Breast epithelium (tissue), 4 donors: ENCODE results near the gene SLC66A2. TPM values are rescaled to one million over a fixed set of nuclear protein-coding genes. Genes with fewer than 3 reads are reported as not detected.

Experiments used
- DNase-seq, 2 donors: peaks; one replicate each; pipeline ENCODE4 v3.0.0-alpha.2; 2019; ENCODE audit warnings: low spot score in 2 of 2
- H3K27ac ChIP-seq, 2 donors: fragments of 200-600 bp; sonication (generic) in 1 of 2; one replicate each; pipeline ENCODE4 v1.5.1; 2016 to 2019; ENCODE audit warnings: mild to moderate bottlenecking in 1 of 2
- H3K27me3 ChIP-seq, 2 donors: fragments of 200-600 bp; sonication (generic) in 1 of 2; one replicate each; pipeline versions ENCODE4 v1.5.1 to v1.6.0; 2017 to 2019; ENCODE audit warnings: control low read depth in 1 of 2, mild to moderate bottlenecking in 1 of 2
- H3K36me3 ChIP-seq: fragments of 200-600 bp; one replicate; pipeline ENCODE4 v1.5.1; 2019
- H3K4me1 ChIP-seq, 2 donors: fragments of 200-600 bp; sonication (generic); one replicate each; pipeline ENCODE4 v1.5.1; 2016 to 2019; ENCODE audit warnings: control low read depth in 1 of 2
- H3K4me3 ChIP-seq, 3 donors: fragments of 200-600 bp; sonication (generic); 1 replicate in 2 of 3; 2 replicates in 1 of 3; pipeline ENCODE4 v1.5.1; 2016 to 2019; ENCODE audit warnings: mild to moderate bottlenecking in 3 of 3, moderate library complexity in 2 of 3
- H3K9me3 ChIP-seq, 2 donors: fragments of 200-600 bp; sonication (generic) in 1 of 2; one replicate each; pipeline ENCODE4 v1.5.1; 2016 to 2019; ENCODE audit warnings: control low read depth in 1 of 2
- CTCF ChIP-seq, 3 donors: fragments of 450-650 bp; IDR thresholded peaks; one replicate each; pipeline ENCODE4 v1.5.1; 2016 to 2017; ENCODE audit warnings: antibody characterized with exemption in 3 of 3, mild to moderate bottlenecking in 3 of 3, moderate library complexity in 3 of 3
- POLR2A ChIP-seq: fragments of 450-650 bp; IDR thresholded peaks from one replicate; pipeline ENCODE4 v1.6.1; 2016; ENCODE audit warnings: antibody characterized with exemption, mild to moderate bottlenecking, moderate library complexity
- POLR2AphosphoS5 ChIP-seq, 3 donors: sonication (generic); formaldehyde crosslinking; IDR thresholded peaks; one replicate each; pipeline ENCODE4 v1.6.1; 2017; ENCODE audit warnings: antibody characterized with exemption in 3 of 3
- intact Hi-C: fragments of 100-400 bp; cut with DNase I; formaldehyde crosslinking; loops from one replicate; pipeline ENCODE4 v1.15.1; 2023; ENCODE audit warnings: low total_unique reads
- total RNA-seq, 3 donors: library from RNA; depleted of rRNA; stranded (reverse); fragments of >200 nt; gene quantifications; one replicate each; pipeline ENCODE4 v1.1.0, GENCODE V29; 2016

SLC66A2 gene
- total RNA-seq, 3 donors from 2014 or later, result 45.2 to 141 (median 65.9) TPM

DNA sequence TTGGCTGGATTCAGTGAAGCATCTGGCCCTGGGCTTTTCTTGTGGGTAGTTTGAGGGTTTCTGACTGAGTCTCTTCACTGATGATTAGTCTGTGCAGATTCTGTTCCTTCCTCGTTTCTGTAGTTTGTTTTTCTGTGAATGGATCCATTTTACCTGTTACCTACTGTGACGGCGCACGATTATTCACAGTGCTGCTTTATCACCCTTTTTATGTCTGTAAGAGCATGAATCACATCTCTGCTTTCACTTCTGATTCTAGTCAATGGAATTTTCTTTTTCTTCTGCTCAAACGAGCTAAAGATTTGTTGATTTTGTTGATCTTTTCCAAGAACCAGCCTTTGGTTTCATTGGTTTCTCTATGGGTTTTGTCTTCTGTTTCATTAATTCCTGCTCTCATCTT lies 60.8 kb downstream of the SLC66A2 start:
- H3K27me3 ChIP-seq, result no peaks in the 10 kb centered on the region
- H3K4me1 ChIP-seq, result no peaks in the 10 kb centered on the region
- H3K36me3 ChIP-seq, result no peaks in the 10 kb centered on the region
- no peak for TF ChIP-seq POLR2AphosphoS5 (IDR thresholded peaks at IDR 0.05)
- no peak for TF ChIP-seq CTCF (IDR thresholded peaks at IDR 0.05)
- no peak for TF ChIP-seq POLR2A
- no peak for DNase-seq
- no peak overlapping the region for H3K4me3 ChIP-seq
- H3K9me3 ChIP-seq, result peaks cover 36 to 47% of the 10 kb centered on the region in 2 donors
- no peak overlapping the region for H3K27ac ChIP-seq
- intact Hi-C loops, result no loop called here

DNA sequence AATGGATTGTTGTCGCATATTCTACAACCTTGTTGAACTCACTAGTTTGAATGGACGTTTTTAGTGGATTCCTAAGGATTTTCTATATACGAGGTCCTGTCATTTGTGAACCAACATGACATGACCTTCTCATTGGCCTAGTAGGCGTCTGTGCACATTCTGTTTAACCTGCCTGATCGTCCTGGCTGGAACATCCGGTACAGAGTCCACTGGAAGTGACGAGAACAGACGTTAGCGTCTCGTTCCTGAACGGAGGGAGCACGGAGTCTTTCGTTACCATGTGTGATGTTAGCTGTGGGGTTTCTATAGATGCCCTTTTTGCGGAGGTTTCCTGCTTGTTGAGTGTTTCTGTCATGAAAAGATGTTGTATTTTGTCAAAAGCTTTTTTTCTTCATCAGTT lies 61.9 kb downstream of the SLC66A2 start:
- H3K4me1 ChIP-seq, result no peaks in the 10 kb centered on the region
- peaks cover 0 to 10% of the 10 kb centered on the region in 2 donors for H3K27me3 ChIP-seq
- H3K4me3 ChIP-seq, result no peak overlapping the region
- no peak for DNase-seq
- intact Hi-C loops, result no loop called here
- no peaks in the 10 kb centered on the region for H3K36me3 ChIP-seq
- H3K27ac ChIP-seq, result no peak overlapping the region
- H3K9me3 ChIP-seq, result peaks cover 36 to 43% of the 10 kb centered on the region in 2 donors
- TF ChIP-seq POLR2AphosphoS5 (IDR thresholded peaks at IDR 0.05) (no peak), POLR2A (no peak), CTCF (IDR thresholded peaks at IDR 0.05) (no peak)

GRCh38 chr18:79888016-79888415 lies 63.4 kb downstream of the SLC66A2 start:
- no peak for TF ChIP-seq POLR2AphosphoS5 (IDR thresholded peaks at IDR 0.05)
- TF ChIP-seq CTCF (IDR thresholded peaks at IDR 0.05), result no peak
- no peak for TF ChIP-seq POLR2A
- H3K27ac ChIP-seq, result no peak overlapping the region
- peaks cover 32 to 36% of the 10 kb centered on the region in 2 donors for H3K9me3 ChIP-seq
- H3K4me1 ChIP-seq, result no peaks in the 10 kb centered on the region
- no peak overlapping the region for H3K4me3 ChIP-seq
- DNase-seq, result no peak
- H3K27me3 ChIP-seq, result peaks cover 0 to 16% of the 10 kb centered on the region in 2 donors
- no peaks in the 10 kb centered on the region for H3K36me3 ChIP-seq
- intact Hi-C loops, result no loop called here

DNA sequence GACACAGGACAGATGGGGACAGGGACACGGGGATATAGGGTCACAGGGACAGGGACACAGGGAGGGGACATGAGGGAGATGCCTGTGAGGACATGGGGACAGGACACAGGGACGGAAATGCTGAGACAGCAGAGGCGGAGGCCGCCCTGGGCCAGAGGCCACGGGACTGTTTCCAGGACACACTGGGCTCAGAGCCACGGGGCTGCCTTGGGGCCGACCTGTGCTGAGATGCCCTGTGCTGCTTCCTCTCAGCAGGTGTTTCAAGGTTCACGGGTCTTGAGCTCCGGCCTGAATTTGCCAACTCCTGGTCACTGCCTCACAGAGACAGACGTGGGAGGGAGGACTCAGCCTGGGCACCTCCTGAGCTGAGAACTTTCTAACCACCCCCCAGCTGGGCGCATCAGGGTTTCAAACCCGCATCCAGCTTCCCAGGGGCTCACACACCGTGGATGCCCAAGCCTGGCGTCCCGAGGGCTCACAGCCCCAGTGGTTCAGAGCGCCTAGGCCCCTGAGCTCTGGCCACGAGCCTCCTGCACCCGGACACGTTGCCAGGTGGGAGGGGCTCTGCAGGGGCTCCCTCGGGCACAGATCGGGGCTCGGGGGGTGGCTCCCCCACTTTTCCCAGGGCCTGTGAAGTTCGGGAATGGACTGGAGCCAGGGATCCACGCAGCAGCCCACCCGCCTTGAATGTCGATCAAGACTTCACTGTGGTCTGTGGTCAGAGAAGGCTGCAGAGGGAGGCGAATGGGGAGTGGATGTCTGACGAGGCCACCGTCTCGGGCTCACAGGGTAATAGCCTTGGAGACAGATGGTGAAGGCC lies 64.1 kb downstream of the SLC66A2 start:
- TF ChIP-seq CTCF (IDR thresholded peaks at IDR 0.05) (no peak), POLR2AphosphoS5 (IDR thresholded peaks at IDR 0.05) (no peak), POLR2A (no peak)
- Histone ChIP-seq H3K27ac (no peak overlapping the region), H3K4me1 (no peaks in the 10 kb centered on the region), H3K27me3 (peaks cover 0 to 16% of the 10 kb centered on the region in 2 donors), H3K4me3 (no peak overlapping the region), H3K9me3 (peaks cover 29 to 36% of the 10 kb centered on the region in 2 donors), H3K36me3 (no peaks in the 10 kb centered on the region)
- intact Hi-C loops, result no loop called here
- no peak for DNase-seq

GRCh38 chr18:79884963-79885728 lies 66.3 kb downstream of the SLC66A2 start:
- DNase-seq, result no peak
- no peak for TF ChIP-seq POLR2AphosphoS5 (IDR thresholded peaks at IDR 0.05)
- TF ChIP-seq CTCF (IDR thresholded peaks at IDR 0.05), result no peak
- TF ChIP-seq POLR2A, result no peak
- peaks cover 0 to 16% of the 10 kb centered on the region in 2 donors for H3K27me3 ChIP-seq
- intact Hi-C loops, result no loop called here
- no peaks in the 10 kb centered on the region for H3K4me1 ChIP-seq
- no peak overlapping the region for H3K27ac ChIP-seq
- no peaks in the 10 kb centered on the region for H3K36me3 ChIP-seq
- H3K4me3 ChIP-seq, result no peak overlapping the region
- H3K9me3 ChIP-seq, result peaks cover 17 to 23% of the 10 kb centered on the region in 2 donors
